ENCODE results near the gene SYNE4.
"Not testable (repeated sequence)": the region's sequence is repeated elsewhere in the genome, so short reads cannot be mapped to it uniquely, and the experiment has no call there.

SYNE4 gene, protein sequence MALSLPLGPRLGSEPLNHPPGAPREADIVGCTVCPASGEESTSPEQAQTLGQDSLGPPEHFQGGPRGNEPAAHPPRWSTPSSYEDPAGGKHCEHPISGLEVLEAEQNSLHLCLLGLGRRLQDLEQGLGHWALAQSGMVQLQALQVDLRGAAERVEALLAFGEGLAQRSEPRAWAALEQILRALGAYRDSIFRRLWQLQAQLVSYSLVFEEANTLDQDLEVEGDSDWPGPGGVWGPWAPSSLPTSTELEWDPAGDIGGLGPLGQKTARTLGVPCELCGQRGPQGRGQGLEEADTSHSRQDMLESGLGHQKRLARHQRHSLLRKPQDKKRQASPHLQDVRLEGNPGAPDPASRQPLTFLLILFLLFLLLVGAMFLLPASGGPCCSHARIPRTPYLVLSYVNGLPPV

DNA sequence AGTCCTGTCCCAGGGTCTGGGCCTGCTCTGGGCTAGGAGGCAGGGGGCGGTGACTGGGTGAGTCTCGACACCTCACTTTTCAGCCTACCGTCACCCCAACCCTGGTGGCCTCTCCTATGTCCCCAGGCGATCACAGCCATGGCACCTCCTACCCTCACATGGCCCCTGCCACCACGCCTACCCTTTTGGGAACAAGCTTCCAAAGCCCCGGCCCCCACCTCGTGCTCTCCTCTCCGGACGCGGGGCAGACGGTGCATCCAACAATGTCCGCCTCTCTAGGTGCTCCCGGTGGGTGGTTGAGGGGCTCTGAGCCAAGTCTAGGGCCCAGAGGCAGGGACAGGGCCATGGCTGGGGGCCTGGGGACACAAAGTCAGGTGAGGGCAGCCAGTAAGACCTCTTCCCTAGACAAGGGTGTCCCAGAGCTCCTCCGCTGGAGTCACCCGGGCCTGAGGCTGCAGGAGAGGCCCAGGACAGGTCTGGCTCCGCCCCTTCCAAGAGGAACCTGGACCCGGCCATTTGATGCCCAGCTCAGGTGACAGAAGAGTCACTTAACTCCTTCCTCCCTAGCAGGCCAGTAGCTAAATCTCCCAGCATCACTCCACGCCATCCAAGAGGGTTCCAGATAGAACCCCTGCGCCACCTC is at the start of gene SYNE4:
SYNE4 (minus strand) TSS at position 478 of the 643 bp plus-strand sequence; CDS start at position 346, 132 bp downstream.
- no peak for DNase-seq (ENCODE audit: low spot score)

DNA sequence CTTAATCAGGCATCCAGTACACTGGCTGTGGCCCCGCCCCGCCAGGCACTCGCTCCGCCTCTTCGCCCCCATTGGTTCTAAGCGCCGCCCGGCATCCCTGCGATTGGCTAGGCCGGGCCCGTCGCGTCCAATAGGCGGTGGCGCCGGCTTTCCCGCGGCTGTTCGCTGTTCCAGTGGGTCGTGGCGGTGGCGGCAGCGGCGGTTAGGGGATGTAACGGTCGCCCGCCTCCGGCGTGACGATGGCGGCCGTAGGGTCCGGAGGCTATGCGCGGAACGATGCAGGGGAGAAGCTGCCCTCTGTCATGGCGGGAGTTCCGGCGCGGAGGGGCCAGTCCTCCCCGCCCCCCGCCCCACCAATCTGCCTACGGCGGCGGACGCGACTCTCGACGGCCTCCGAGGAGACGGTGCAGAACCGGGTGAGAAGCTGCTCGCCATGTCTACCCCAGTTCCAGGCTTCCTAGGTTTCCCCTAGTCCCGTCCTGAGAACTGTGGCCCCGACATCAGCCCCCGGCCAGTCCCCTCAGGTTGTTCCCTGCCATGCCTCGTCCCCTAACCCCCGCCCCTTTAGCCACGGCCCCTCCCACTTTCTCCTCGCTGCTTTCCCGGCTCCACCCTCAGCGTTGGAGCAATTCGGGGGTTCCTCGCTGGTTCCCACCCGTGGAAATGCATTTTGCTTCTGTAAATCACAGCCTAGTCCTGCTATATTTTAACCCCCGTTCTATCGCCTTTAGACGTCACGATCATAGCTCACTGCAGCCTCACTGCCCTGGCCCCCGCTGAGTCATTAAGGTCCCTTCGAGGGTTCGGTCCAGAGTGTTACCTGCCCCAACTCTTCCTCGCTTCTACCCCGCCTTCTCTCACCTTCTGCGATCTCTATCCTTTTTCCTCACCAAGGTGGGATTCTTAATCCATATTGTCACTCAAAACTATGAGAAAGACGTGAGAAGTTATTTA is 46.4 kb upstream of the SYNE4 start, which contains the start of gene WDR62:
WDR62 (plus strand) TSS at position 165 of the 954 bp plus-strand sequence; CDS start at position 240, 75 bp downstream.
- peak; percentile 94 for DNase-seq (ENCODE audit: low spot score)

DNA sequence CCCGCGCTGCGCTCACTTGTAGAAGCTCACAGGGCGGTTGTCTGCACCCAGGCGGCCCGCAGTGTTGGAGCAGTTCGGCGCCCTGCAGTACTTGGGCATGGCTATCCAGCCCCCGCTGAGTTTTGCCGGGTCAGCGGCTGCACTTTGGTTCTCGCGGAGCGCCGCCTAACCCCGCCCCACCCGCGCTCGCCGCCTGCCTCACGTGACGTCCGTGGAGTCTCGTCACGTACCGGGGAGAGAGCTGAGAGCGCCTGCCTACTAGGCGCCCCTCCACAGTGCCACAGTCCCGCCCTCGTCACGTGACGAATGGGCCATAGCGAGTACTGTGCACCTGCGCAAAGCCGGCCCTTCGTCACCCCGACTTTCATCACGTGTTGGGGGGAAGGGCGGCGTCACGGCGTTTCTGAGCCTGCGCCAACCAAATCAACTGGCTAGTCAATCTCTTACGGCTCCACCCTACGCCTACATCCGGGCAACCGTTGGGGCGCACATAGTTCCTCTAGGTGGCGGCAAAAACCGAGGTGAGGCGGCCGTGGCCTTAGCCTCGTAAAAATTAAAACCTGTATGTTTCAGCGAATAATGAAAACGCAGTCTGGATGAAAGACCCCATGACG is 45.6 kb upstream of the SYNE4 start, which contains the start of gene THAP8:
THAP8 (minus strand) TSS at position 167 of the 614 bp plus-strand sequence; CDS start at position 99, 68 bp downstream.
- peak; percentile 99 for DNase-seq (ENCODE audit: low spot score)

DNA sequence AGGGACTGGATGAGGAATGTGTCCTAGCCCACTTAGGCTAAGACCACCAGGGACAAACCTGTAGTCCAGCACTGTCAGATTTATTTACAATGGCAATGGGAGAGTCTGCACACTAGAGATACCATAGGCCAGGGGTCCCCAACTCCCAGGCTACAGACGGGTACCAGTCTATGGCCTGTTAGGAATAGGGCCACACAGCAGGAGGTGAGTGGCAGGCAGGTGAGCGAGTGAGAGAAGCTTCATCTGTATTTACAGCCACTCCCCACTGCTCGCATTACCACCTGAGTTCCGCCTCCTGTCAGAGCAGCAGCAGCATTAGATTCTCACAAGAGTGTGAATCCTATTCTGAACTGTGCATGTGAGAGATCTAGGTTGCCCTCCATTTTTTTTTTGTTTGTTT is 43.0 kb upstream of the SYNE4 start:
- no peak for DNase-seq (ENCODE audit: low spot score)

DNA sequence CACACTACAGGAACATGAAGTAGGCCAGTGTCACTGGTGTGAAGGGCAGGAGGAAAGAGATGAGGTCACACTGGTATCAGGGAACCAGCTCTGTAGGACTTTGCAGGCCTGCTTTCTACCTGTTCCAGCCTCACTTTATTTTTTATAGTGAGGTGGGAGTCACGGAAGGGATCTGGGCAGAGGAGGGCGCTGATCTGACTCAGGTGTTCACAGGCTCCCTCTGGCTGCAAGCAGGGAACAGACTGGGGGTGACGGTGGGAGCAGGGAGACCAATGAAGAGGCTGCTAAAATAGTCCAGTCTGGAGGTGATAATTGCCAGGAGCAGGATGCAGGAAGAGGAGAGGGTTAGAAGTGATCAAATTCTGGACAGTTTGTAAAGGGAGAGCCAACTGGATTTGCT is 42.6 kb upstream of the SYNE4 start:
- no peak for DNase-seq (ENCODE audit: low spot score)

DNA sequence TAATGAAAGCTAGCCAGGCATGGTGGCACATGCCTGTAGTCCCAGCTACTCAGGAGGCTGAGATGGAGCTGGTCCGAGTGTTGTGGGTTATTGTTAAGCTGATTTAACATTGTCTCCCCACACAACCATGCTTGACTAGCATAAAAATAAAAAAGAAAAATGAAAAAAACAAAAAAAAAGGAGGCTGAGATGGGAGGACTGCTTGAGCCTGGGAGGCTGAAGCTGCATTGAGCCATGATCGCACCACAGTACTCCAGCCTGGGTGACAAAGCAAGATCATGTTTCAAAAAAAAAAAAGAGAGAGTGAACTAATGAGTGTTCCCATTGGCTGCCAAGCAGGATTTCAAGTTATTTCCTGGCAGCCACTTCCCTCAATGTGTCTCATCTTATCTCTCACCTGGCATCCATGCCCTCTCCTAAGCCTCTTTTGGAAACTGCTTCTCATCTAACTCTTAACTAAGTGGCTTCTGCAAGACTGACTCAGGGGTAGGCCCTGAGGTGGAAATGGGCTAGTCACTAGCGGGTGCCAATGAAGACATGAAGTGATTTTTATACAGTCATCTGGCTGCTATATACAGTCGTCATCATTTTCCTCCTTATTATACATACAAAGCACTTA is 40.6 kb upstream of the SYNE4 start:
- DNase-seq (ENCODE audit: low spot score) = no peak

DNA sequence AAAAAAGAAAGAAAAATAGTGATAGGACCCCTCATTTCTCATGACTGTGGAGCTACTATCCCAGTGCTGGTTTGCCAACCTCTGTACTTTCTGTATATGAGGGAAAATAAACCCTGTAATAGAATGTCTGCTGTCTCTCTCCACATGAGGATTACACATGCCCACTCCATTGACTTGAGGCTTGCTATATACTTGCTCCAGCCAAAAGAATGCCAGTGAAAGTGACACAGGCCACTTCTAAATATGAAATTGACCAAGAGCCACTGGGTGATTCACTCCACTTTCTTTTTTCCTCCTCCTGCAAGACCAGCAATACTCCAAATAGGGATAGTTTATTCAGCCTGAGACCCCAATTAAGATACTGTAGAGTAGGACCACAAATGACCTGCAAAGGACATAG is 39.2 kb upstream of the SYNE4 start:
- no peak for DNase-seq (ENCODE audit: low spot score)

DNA sequence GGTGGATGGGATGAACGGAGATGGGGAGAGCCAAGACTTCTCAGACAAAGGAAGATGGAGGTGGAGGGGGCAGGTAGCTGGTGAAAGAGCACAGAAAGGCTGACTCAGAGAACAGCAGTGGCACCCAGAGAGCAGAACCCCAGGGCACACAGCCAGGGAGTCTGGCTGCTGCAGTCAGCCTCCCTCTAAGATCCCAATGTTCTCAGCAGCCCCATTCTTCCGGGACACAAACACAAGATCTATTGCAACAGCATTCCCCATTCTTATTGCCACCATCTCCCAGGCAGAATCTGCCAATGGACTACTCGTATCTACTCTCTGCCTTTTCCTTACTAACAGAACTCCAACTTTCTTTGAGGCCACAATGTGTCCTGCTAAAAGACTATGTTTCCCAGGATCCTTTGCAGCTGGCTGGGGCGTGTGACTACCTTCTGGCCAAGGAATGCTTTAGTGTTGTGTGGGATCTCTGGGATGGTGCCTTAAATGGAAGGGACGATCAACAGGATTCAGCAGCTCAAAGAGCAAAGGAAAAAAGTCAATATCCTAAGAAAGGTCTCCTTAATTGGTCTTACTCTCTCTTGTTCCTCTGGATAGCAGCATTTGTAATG is 37.9 kb upstream of the SYNE4 start:
- no peak for DNase-seq (ENCODE audit: low spot score)

DNA sequence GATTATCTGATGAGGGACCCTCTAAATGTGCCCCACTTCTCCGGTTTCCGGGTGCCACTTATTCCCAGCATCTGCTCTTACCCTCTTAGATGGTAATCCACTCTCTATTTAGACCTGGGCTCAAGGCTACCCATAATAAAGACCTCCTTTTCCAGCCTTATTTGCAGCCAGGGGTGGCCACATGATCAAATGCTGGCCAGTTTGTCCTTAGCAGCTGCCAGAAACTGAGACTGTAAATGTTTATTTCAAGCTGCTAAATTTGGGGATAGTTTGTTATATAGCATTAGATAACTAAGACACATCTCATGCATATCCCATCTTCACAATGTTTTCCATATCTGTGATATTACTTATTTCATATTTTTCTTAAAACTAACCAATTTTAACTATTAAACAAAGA is 35.3 kb upstream of the SYNE4 start:
- DNase-seq (ENCODE audit: low spot score) = no peak

DNA sequence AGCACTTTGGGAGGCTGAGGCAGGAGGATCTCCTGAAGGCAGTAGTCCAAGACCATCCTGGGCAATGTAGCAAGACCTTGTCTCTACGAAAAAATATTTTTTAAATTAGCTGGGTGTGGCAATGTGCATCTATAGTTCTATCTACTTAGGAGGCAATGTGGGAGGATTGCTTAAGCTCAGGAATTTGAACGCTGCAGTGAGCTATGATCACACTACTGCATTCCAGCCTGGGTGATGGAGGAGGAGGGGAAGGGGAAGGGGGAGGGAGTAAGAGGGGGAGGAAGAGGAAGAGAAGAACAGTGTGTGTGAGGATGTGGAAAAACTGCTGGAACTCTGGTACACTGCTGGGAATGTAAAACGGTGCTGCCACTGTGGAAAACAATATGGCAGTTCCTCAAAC is 33.2 kb upstream of the SYNE4 start:
- DNase-seq (ENCODE audit: low spot score) = no peak

DNA sequence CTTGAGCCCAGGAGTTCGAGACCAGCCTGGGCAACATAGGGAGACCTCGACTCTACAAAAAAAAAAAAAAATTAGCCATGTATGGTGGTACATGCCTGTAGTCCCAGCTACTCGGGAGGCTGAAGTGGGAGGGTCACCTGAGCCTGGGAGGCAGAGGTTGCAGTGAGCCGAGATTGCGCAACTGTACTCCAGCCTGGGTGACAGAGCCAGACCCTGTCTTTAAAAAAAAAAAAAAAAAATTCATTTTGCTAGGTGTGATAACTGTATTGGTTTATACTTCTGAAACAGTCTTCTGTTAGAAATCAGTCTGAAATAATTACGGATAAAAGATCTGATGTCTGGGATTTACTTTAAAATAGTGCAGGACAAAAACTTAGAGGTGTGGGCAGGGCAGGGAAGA is 32.5 kb upstream of the SYNE4 start:
- DNase-seq (ENCODE audit: low spot score) = not testable (repeated sequence)

DNA sequence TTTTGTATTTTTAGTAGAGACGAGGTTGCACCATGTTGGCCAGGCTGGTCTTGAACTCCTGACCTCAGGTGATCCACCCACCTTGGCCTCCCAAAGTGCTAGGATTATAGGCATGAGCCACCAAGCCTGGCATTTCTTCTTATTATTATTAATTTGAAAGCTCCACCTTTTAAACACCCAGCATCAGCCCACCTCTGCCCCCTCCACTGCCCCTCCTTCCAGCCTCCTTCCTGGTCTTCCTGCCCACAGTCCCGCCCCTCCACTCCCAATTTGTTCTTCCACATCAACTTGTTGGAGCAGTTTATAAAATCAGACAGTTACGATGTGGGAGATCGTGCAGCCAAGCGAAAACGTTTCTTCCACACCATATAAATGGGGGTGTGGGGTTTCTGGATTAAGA is 31.9 kb upstream of the SYNE4 start:
- DNase-seq (ENCODE audit: low spot score) = no peak

DNA sequence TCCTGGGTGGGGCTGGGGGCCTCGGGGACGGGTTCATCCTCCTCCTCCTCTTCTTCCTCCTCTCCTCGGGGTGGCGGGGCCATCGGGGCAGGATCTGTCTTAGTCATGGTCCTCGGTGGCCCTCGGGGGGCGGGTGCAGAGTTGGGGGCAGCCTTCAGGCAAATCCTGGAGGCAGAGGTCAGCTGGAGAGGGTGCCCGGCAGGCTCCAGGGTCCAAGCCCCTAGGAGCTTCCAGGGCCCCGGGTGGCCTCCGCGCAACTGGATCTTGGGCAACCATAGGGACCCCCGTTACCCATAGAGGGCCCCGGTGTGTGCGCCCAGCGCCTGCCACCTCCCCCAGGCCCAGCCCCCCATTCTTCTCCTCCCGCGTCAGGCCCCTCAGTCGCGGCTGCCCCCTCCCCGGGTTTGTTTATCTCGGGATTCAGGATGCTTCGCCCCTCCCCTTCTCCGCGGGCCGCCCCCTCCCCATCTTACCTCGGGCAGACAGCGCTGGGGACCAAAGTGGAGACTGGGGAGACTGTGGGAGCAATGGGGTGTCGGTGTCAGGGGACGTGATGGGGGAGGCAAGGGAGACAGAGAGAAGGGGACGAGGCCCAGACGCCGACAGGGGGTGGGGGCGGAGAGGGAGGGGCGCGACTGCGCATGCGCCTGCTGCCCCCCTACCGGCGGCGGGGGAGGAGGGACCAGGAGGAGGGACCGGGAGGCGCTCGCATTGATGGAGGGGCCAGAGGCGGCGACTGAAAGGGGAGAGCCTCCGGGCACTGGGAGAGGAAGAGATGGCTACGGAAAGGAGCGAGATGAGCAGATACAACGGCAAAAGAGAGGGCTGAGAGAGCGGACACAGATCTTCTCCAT is 23.9 kb upstream of the SYNE4 start, which contains the start of gene CLIP3:
CLIP3 (minus strand) TSS at position 623 of the 854 bp plus-strand sequence; CDS start at position 107, 516 bp downstream.
- DNase-seq (ENCODE audit: low spot score) = no peak

DNA sequence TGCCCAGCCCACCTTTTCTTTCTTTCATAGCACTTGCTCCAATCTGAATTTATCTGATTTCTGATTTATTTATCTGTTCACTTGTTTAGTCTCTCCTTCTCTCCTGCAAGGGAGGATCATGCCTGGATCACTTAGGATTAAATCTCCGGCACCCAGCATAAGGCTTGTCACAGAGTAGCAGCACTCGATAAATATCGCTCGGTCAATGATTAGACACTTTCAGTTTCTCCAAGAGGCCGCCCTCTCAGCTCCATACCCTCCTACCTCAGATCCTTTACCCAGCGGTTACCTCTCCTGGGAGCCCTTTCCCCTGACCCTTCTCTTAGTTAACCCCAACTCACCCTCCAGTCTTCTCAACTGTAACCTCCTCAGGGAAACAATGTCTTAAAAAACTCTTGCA is 22.7 kb upstream of the SYNE4 start:
- no peak for DNase-seq (ENCODE audit: low spot score)

DNA sequence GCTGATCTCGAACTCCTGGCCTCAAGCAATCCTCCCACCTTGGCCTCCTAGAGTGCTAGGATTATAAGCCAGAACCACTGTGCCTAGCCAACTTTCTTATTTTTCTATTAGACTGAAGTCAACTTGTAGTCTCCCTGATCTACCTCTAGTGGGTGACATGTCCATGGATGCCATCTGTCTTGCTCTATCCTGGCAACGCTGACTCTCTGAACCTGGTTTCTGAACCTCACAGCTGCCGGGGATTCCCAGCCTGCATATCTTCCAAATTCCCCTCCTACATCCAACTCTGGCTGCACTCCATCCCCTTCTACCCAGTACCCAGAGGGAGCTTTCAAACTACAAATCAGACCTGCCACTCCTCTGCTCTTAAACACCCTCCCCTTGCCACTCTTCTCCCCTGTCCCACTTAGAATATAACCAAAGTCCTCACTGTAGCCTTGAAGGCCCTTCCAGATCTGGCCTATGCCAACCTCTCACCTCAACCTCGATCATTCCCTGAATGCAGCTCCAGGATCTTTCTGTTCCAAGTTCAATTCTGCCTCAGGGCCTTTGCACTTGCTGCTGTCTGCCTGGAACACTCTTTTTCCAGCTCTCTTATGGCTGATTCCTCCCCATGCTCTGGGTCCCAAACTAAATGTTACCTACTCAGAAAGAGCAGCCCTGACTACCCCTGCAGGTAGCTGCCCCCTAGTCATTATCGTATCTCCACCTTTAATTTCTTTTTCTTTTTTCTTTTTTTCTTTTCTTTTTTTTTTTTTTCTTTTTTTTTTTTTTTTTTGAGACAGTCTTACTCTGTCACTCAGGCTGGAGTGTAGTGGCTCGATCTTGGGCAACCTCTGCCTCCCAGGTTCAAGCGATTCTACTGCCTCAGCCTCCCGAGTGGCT is 21.9 kb upstream of the SYNE4 start:
- DNase-seq (ENCODE audit: low spot score) = no peak

DNA sequence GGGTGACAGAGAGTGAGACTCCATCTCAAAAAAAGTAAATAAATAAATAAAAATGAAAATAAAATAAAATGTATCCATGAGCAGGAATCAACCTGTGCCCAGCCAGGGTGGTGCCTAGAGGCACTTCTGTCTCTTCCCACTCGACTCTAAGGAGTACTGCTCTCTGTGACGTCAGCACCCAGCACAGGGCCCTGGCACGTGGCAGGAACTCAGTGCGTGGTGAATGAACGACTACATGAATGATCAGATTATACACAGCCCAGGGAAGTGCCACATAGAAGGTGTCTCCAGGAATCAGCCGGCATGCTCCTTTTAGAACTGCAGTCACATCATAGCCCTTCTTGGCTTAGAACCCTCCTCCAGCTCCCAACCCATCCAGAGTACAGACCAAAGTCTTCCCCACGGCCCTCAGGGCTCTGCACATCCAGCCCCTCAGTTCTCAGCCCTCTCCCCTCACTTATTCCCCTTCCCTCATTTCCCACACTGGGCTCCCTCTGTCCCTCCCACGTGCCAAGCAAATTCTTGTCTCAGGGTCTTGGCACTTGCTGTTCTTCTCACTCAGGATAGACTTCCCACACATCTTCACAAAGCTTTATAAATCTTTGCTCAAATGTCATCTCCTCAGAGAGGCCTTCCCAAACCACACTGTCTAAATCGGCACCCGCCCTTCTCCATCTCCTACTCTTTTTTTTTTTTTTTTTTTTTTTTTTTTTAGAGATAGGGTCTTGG is 19.9 kb upstream of the SYNE4 start:
- DNase-seq (ENCODE audit: low spot score) = no peak

DNA sequence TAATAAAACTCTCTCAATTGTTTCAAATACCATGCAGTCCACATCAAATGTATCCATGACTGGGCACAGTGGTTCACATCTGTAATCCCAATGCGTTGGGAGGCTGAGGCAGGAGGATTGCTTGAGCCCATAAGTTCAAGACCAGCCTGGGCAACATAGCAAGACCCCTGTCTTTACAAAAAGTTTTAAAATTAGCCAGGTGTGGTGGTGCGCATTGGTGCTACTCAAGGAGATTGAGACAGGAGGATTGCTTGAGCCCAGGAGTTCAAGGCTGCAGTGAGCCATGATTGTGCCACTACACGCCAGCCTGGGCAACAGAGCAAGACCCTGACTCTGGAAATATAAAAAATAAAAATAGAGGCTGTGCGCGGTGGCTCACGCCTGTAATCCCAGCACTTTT is 19.1 kb upstream of the SYNE4 start:
- no peak for DNase-seq (ENCODE audit: low spot score)
